RWPE1 (cell line): ENCODE data around the gene TAF4.

ENCODE experiments used
- CTCF ChIA-PET: fragments of 350-600 bp; sonication (Branson Sonifier 250); formaldehyde crosslinking; extraction: SDS; loops from one replicate; lab custom pipeline; 2021; lab: Yijun Ruan, JAX
- POLR2A ChIA-PET: fragments of 400-600 bp; formaldehyde crosslinking; extraction: SDS; loops from one replicate; lab custom pipeline; 2020; ENCODE audit warnings: antibody characterized with exemption; ENCODE audit not compliant: low non-redundant PET; lab: Yijun Ruan, JAX
- DNase-seq: peaks from one replicate; pipeline ENCODE4 v3.0.0; 2012; ENCODE audit warnings: low spot score
- H3K27ac ChIP-seq: fragments of 450-650 bp; 2 replicates; pipeline ENCODE4 v1.5.1; 2017
- CTCF ChIP-seq: fragments of 450-650 bp; conservative IDR thresholded peaks from 2 replicates; pipeline ENCODE4 v1.5.1; 2017; ENCODE audit warnings: low read depth, mild to moderate bottlenecking

TAF4 gene

DNA sequence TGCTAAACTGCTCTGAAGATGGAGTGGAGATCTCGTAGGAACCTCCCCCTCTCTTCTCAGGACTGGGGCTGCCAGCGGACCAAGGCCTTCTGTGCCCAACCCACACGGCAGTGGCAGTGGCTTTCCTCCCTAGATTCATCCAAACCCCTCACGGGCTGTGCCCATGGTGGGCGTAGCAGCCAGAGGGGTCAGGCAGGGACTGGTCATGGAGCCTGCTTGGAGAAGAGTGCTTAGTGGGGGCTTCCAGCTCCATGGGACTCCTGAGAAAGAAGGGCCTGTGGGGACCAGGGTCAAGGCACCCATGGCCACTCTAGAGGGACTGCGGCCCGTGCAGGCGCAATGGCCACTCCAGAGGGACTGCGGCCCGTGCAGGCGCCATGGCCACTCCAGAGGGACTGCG lies 86.6 kb downstream of the TAF4 start:
- DNase-seq = no peak
- ChIA-PET POLR2A (no interaction called here), CTCF (no interaction called here)
- no peak overlapping the region for H3K27ac ChIP-seq
- no peak for TF ChIP-seq CTCF

DNA sequence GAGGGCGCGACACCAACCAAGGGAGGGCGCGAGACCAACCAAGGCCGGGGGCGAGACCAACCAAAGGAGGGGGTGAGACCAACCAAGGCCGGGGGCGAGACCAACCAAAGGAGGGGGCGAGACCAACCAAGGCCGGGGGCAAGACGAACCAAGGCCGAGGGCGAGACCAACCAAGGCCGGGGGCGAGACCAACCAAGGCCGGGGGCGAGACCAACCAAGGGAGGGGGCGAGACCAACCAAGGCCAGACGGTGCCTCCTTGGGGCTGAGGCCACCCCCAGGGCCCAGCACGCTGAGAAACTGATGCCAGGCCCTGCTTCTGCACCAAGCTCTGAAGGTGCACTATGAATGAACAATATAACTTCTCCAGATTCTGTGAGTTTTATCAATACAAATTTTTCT lies 87.2 kb downstream of the TAF4 start:
- ChIA-PET POLR2A (no interaction called here), CTCF (no interaction called here)
- TF ChIP-seq CTCF = no peak
- no peak overlapping the region for H3K27ac ChIP-seq
- DNase-seq = no peak

DNA sequence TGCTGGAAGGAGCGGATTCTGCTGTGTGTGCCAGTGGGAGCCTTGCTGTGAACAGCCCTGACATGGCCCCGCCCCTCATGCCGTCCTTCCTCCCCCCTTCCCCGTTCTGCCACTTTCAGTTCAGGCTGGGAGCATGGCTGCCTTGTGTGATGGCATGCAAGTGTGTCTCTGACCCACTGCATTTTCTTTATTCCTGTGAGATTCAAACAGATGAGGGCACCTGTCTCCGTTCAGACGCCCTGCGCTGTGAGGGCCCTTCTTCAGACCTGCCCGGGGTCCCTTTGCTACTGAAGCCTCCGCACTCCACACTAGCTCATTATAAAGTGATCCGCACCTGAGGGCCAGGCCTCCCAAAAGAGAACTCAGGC lies 88.3 kb downstream of the TAF4 start:
- ChIA-PET CTCF (no interaction called here), POLR2A (interaction anchor here (0.7 kb wide), 1 partner anchor 285 kb away, joined by 3 read pairs; no protein-coding TSS in a partner anchor)
- no peak overlapping the region for H3K27ac ChIP-seq
- DNase-seq = no peak
- TF ChIP-seq CTCF = no peak

DNA sequence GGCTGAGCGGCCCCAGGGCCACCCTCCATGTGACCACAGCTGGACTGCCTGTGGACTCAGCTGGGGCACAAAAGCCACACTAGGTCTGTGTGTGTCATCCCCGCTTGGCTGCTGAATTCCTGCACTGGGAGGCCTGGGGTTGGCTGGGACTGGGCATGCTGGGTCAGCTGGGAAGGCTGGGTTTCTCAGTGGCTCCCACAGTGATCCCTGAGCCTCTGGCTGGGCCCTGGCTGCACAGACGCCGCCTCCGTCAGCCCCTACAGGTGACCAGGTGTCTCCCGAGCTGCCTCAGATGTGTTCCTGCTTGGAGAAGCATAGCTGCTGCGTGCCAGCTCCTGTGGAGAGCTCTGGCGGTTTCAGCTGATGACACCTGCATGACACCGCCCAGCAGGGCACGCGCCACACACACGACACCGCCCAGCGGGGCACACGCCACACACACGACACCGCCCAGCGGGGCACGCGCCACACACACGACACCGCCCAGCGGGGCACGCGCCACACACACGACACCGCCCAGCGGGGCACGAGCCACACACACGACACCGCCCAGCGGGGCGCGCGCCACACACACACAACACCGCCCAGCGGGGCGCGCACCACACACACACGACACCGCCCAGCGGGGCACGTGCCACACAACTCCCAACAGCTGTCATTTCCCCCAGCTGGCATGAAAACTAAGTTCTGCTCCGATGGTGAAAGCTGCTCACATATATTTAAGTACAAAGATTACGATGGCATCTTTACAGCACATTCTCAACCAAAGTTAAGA lies 88.8 kb downstream of the TAF4 start:
- ChIA-PET CTCF (interaction anchor here (0.7 kb wide), 1 partner anchor 347 kb away, joined by 4 read pairs; no protein-coding TSS in a partner anchor), POLR2A (no interaction called here)
- TF ChIP-seq CTCF = no peak
- H3K27ac ChIP-seq = no peak overlapping the region
- no peak for DNase-seq

- no peak for DNase-seq
- ChIA-PET CTCF (interaction anchor here (0.6 to 0.7 kb wide), 2 partner anchors 348 to 388 kb away, joined by 4 read pairs; no protein-coding TSS in a partner anchor), POLR2A (no interaction called here)
- no peak for TF ChIP-seq CTCF
- H3K27ac ChIP-seq = no peak overlapping the region
Measured at GRCh38 chr20:61976263-61976643, 89.4 kb downstream of the TAF4 start.

DNA sequence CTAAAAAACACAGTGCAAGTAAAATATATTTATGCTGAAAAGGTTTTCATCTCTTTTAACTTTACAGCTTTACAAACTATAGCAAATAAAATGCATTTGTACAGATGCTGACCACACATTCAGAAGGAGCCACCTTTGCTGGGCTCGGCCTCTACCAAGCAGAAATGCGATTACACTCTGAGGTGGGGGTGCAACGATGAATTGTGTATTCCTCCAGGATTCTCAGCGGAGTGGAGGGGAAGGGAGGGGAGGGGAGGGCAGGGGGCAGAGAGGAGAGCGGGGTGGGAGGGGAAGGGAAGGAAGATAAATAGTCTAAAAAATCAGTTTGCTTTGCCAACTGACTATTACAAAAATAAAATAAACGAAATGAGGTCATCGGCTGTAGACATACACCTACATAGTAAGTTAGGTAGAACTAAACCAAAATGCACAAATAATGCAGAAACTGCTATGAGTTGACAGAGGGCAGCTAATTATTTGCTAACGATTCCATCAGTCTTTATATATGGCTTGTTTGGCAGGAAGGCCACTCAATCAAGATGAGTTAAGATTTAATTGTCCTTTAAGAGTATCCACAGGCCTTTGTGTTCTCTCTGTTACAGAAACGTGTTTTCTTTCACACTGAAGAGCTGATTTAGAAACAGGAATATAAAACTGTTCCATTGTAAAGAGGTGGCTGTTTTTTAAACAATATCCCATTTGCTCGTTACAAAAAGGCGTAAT lies 90.1 kb downstream of the TAF4 start:
- no peak for DNase-seq
- no peak overlapping the region for H3K27ac ChIP-seq
- ChIA-PET POLR2A (no interaction called here), CTCF (interaction anchor here (0.6 to 0.7 kb wide), 2 partner anchors 348 to 388 kb away, joined by 4 read pairs; no protein-coding TSS in a partner anchor)
- TF ChIP-seq CTCF = no peak
